GM06990 (cell line): Measurements from ENCODE around the gene GLYATL1.

Source experiments
- DNase-seq: peaks from one replicate; pipeline ENCODE4 v3.0.0-alpha.2; 2011; ENCODE audit not compliant: insufficient read length; ENCODE audit errors: extremely low read depth
- H3K27me3 ChIP-seq: replicated peaks from 2 replicates; pipeline ENCODE4 v1.6.0; 2011; ENCODE audit warnings: low read length; ENCODE audit not compliant: control insufficient read depth, insufficient read depth
- H3K36me3 ChIP-seq: 2 replicates; pipeline ENCODE4 v1.5.1; 2011; ENCODE audit warnings: low read length; ENCODE audit not compliant: control insufficient read depth, insufficient read depth
- H3K4me3 ChIP-seq: replicated peaks from 2 replicates; pipeline ENCODE4 v1.5.1; 2011; ENCODE audit warnings: low read depth, mild to moderate bottlenecking, control low read depth, low read length
- TF ChIP-seq, protein P1 (sequence below): IDR thresholded peaks from 2 replicates; pipeline ENCODE4 v1.5.1; 2011; ENCODE audit warnings: low read length, control low read depth, mild to moderate bottlenecking, inconsistent platforms; ENCODE audit not compliant: insufficient read depth, poor library complexity, severe bottlenecking

GLYATL1 gene

DNA sequence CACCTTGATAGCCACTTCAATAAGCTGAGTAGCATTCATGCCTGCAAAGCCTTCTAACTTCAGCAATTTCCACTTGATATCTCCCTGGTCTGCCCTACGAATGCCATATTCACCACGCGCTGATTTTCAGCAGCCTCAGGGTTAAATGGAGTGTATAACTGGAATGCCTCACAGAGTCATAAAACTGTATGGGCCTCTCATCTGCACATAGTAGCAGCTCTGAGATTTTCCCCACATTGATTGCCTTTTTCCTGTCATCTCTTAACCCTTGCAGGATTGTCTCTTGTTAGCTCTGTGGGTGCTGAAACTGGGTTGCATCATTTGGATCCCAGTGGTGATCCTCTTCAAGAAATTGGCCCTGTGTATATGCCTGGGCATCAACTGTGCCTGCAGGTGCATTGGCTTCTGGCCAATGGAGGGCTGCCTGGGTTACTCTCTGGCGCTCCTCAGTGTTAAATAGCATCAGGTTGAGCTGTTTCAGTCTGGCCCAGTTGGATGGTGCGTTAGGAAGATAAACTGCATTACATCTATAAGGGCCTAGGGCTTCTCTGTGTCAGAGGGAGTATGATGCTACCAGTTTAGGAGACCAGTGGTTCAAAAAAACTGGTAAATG lies 17.4 kb upstream of the GLYATL1 start:
- Histone ChIP-seq H3K27me3 (no peaks in the 10 kb centered on the region), H3K4me3 (no peak overlapping the region), H3K36me3 (no peaks in the 10 kb centered on the region)
- no peak for DNase-seq
- TF ChIP-seq, protein P1, sequence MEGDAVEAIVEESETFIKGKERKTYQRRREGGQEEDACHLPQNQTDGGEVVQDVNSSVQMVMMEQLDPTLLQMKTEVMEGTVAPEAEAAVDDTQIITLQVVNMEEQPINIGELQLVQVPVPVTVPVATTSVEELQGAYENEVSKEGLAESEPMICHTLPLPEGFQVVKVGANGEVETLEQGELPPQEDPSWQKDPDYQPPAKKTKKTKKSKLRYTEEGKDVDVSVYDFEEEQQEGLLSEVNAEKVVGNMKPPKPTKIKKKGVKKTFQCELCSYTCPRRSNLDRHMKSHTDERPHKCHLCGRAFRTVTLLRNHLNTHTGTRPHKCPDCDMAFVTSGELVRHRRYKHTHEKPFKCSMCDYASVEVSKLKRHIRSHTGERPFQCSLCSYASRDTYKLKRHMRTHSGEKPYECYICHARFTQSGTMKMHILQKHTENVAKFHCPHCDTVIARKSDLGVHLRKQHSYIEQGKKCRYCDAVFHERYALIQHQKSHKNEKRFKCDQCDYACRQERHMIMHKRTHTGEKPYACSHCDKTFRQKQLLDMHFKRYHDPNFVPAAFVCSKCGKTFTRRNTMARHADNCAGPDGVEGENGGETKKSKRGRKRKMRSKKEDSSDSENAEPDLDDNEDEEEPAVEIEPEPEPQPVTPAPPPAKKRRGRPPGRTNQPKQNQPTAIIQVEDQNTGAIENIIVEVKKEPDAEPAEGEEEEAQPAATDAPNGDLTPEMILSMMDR: no peak

GRCh38 chr11:58922479-58922878 lies 16.8 kb upstream of the GLYATL1 start:
- TF ChIP-seq, protein P1: no peak
- Histone ChIP-seq H3K36me3 (no peaks in the 10 kb centered on the region), H3K27me3 (no peaks in the 10 kb centered on the region), H3K4me3 (no peak overlapping the region)
- DNase-seq: no peak

GRCh38 chr11:58923300-58923788 lies 15.9 kb upstream of the GLYATL1 start:
- no peak overlapping the region for H3K4me3 ChIP-seq
- no peak for DNase-seq
- TF ChIP-seq, protein P1: peak; percentile 62
- no peaks in the 10 kb centered on the region for H3K36me3 ChIP-seq
- no peaks in the 10 kb centered on the region for H3K27me3 ChIP-seq

GRCh38 chr11:58924230-58924629 lies 15.1 kb upstream of the GLYATL1 start:
- H3K27me3 ChIP-seq: no peaks in the 10 kb centered on the region
- H3K36me3 ChIP-seq: no peaks in the 10 kb centered on the region
- H3K4me3 ChIP-seq: no peak overlapping the region
- DNase-seq: no peak
- TF ChIP-seq, protein P1: no peak

DNA sequence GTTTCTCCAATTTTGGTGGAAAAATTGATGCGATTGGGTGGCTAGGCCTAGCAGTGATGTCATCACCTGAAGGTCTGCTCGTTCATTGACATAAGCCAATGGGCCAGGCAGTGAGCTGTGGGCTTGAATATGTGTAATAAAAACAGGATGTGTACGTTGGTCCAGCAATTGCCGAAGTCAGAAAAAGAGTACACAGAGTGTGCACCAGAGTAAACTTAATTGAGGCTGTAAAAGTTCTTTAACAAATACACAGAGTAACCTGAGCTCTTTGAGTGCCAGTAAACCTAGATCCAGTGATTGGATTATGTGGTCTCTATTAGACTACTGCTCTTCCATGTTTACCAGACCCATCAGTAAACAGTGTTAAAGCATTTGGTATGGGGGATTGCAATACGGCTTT lies 13.0 kb upstream of the GLYATL1 start:
- no peak overlapping the region for H3K4me3 ChIP-seq
- H3K27me3 ChIP-seq: no peaks in the 10 kb centered on the region
- H3K36me3 ChIP-seq: no peaks in the 10 kb centered on the region
- TF ChIP-seq, protein P1: no peak
- no peak for DNase-seq

DNA sequence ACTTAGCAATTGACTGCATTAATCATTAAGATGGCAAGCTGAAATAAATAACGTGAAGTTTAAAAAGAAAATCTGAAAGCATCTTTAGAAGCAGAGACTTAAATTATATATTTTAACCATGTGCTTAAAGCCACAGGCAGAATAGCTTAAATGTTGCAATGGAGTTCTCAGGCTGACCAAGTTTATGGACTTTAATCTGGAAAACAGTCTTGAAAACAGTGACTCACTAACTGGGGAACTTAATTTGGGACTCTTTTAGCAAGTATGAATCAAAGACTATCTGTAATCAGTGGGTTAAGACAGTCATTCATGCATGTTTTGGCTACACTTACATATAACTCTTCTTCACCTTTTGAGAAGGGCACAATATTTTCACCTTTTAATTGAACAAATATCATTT lies 12.6 kb upstream of the GLYATL1 start:
- Histone ChIP-seq H3K36me3 (no peaks in the 10 kb centered on the region), H3K4me3 (no peak overlapping the region), H3K27me3 (no peaks in the 10 kb centered on the region)
- TF ChIP-seq, protein P1: no peak
- DNase-seq: no peak
